Muscle of arm (tissue), 12 donors: ENCODE results near the gene PPARG. TPM values are rescaled to one million over a fixed set of nuclear protein-coding genes. Genes with fewer than 3 reads are reported as not detected.

Experiments used
- DNase-seq: peaks from one replicate; pipeline ENCODE4 v3.0.0-alpha.2; 2013
- polyA plus RNA-seq, 12 donors: library from polyadenylated mRNA; unstranded; fragments of 120-200 nt; gene quantifications; one replicate each; pipeline ENCODE4 v1.2.1, GENCODE V29; 2013; ENCODE audit not compliant: insufficient read length in 12 of 12

PPARG gene
- polyA plus RNA-seq, 12 donors, result 2.6 to 20.3 (median 4.5) TPM; not detected in 1

GRCh38 chr3:12308517-12308916 lies 19.6 kb downstream of the PPARG start:
- no peak for DNase-seq

GRCh38 chr3:12309716-12310115 lies 20.8 kb downstream of the PPARG start:
- DNase-seq, result no peak

GRCh38 chr3:12312010-12312409 lies 23.1 kb downstream of the PPARG start:
- no peak for DNase-seq

DNA sequence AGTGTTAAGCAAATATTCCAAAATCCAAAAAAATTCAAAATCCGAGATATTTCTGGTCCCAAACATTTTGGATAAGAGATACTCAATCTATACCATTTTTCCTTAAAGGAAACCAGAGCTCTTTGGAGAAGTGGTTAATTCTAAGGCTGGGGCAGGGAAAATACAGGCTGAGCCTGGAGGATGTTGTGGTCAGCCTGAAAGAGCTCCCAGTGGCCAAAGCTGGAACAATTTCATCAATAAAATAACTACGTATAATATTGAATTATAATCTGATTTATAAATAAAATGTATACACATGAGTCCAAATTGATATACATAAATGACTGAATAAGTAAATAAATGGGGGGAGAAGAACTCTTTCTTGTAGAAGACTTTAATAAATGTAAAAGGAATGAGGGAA lies 24.6 kb downstream of the PPARG start:
- no peak for DNase-seq

GRCh38 chr3:12316253-12316652 lies 27.4 kb downstream of the PPARG start:
- DNase-seq, result no peak

DNA sequence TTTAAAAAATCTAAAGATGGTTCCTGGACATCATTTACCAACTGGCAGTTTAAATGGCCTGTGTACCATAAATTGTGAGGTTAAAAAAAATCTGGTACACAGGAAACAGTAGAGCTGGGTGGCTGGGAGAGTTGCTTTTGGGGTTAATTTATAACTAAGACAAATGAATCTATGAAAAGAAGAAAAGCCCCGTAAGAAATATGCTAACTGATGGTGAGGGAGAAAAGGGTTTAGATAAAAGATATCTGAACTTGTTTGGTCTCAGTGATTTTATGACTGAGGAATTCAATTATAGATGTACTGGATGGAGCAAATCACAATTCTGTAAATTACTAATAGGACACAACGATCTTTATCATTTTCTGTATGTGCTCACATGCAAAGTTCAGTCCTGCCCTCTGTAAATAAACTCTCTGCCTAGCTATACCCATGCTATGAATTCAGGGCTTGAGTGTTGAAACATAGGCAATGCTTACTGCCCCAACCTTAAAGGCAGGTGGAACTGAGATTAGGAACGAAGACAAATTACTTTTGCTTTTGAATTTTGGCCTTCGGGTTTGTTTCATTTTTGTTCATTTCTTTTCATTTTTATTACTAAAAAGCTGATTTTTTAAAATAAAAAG lies 28.0 kb downstream of the PPARG start:
- no peak for DNase-seq

DNA sequence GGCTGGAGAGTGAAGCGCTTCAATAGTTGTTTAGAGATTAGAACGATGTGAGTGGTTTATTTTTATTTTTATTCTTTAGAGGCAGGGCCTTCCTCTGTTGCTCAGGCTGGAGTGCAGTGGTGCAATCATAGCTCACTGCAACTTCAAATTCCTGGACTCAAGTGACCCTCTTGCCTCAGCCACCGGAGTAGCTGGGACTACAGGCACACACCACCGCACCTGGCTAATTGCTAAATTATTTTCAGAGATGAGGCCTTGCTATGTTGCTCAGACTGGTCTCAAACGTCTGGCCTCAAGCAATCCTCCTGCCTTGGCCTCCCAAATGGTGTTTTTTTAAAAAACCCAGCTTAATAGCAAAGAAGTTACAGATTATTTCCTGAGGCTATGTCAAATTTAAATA lies 29.0 kb downstream of the PPARG start:
- DNase-seq, result no peak

DNA sequence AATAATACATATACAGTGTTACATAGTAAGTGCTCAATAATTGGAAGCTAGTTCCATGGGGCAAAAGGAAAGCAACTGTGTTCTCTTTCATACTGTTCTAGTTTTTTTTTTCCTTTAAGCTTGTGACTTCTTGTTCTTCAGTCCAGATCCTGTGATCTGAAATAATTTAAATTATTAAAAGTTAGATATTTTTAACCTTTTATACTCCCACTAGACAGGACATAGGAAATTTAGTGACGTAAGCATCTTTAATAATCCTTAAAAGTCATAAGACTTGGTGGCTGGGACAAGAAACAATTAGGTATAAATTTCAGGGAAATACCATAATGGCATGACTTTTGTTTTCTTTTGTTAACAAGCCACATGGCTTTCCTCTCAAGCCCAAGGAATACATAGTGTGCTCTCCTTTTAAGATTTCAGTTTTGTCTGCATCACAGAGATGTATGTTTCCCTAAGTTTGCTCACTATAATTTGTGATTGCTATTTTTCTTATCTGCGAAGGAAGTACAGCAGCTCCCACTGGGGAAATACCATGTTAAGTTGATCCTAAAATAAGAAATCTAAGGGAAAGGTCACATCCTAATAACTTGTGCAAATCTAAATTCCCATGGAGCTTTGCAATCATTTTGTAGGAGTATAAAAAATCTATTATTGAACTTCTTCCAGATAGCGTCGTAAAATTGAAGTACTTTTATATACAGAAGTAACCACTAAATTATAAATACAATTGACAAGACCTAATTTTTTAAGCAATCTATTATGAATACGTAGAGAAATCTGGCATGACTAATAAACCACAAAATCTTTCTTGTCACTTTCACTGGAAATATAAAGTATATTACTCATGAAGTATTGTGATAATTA lies 30.1 kb downstream of the PPARG start:
- no peak for DNase-seq

DNA sequence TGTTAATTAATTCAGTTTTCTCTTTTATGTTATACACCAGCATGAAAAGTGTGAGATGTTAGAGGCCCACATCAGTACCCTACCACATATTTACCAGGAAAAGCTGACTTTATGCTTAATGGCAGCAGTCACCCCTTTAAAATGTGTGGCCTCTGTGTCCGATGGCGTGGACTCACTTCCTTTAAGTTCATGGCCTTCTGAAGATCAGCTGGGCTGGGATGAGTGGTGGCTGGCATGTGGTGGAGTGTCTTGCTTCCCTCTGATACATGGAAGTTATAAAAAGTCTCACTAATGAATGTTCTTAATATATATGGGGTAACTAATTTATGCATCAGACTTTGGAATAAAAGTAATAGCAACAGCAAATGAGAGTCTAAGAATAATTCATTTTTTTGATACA lies 32.1 kb downstream of the PPARG start:
- no peak for DNase-seq

DNA sequence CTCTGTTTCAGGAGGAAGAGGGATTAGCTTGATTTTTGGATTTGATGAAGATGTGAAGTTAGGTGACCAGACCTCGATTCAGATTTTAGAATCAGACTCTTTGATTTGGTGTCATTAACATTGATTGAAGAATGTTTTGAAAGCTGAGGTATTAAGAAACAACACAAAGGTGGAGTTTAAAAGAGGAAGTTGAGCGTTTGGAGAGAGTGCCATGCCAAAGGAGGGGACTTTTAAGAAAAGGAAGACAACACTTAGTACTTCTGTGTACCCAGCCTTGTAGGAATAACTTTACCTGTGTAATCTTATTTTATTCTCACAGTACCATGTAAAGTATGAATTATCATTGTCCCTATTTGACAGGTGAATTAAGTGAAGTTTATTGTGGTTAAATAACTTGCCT lies 34.4 kb downstream of the PPARG start:
- DNase-seq, result no peak

DNA sequence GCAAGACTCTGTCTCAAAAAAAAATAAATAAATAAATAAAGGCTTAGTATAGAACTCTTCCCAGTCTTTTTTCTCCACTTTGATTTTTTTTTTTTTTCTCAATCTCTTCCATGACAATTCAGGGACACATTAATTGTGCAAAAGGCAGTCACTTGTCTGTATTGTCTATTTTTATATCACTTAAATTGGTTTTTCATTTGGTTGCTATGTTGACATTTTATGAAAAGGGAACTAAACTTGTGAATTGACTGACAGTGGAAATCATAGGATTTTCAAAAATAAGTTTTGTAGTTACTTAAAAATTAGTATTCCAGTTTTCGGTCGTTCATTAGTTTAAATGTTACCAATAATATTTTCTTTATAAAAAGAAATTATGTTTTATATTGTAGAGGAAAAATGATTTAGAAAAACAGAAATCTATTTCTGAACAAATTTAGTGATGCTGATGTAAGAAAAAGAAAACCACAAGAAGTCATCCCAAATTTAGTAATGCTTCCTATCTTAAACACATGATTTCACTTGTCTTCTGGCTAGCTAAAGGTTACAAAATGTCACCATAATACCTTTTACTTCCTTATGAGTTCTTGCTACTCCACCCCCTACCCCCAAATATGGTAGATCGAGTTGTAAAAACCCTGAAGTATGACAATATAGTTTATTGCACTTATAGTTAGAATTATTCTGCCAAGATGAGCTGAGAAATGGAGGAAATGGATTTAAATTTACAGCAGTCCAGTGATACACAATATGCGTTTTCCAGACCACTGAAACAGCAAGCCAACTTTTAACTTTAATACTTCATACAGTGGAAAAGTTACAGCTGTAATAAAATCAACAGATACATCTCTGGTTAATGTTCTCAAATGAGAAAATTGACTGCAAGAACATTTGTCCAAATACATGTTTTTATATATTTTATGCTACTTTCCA lies 37.0 kb downstream of the PPARG start:
- DNase-seq, result peak; percentile 25

- DNase-seq, result no peak
Observed at GRCh38 chr3:12327021-12327420, 38.2 kb downstream of the PPARG start.

- no peak for DNase-seq
Observed at GRCh38 chr3:12328132-12328836, 39.4 kb downstream of the PPARG start.

- no peak for DNase-seq
Observed at GRCh38 chr3:12328837-12329462, 40.1 kb downstream of the PPARG start.

GRCh38 chr3:12334786-12335185 lies 45.9 kb downstream of the PPARG start:
- no peak for DNase-seq

- DNase-seq, result no peak
Observed at GRCh38 chr3:12335421-12335820, 46.6 kb downstream of the PPARG start.

GRCh38 chr3:12336099-12336498 lies 47.2 kb downstream of the PPARG start:
- no peak for DNase-seq

DNA sequence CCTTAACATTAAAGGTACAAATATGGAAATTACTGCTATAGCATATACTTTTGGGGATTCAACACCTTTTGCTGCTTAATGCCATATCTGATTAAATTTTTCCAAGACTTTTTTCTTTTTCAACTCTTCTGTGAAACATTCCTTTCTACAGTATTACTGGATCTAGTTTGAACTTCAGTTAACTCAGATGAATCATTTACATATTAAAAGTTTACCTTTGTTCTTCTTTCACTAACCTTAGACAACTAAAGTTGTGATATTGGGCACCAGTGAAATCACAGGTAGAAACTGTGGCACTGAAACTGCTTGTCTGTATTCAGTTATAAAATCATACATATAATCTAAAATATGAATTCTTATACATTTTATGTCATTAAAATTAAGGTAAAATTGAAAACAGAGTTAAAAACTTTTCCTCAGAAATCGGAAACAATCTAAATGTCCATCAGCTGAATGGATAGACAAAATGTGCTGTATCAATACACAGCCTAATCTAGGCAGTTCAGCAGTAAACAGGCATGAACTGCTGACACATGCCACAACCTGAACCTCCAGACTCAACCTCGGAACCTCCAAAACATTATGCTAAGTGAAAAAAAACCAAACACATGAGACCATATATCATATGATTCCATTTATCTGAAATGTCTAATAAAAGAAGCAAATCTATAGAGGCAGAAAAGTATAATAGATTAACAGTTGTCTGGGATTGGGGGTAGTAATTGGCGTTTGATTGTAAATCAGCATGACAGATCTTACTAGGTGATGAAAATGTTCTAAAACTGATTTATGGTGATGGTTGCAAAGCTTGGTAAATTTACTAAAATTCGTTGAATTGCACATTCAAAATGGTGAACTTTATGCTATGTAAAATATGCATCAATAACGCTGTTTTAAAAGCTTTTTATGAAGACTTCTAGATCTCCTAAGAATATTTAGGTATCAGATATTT lies 50.0 kb downstream of the PPARG start:
- DNase-seq, result no peak

DNA sequence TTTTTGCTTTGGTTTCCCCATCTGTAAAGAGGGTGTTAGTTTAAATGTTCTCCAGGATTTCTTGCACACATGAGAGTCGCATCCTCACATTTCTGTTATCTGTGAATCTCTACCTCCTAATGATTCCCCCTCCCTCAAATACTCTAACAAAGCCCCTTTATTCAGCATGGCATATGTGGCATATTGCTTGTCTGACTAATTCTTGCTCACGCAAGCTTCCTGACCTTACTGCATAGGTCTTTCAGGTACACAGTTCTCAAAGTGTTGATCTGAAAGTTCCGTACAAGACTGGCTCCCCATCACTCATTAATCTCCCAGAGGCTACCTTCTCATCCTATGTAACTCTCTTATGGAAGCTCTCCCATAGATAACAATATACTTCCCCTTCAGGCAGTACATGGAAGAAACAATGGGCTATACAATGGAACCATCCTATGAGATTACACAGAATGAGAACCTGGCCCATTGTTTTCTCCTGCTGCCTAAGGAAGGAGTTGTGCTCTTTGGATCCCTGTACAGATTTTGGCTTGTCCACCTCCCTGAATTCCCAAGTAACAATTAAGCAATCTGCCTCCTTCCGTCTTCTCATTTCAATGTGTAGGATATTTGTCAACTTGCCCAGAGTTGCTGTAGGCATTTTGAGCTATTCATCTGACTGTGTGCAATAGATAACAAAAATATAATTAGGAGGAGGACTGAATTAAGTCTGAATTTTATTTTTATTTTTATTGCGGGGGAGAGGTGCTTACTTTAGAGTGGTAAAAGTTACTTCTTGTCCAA lies 51.0 kb downstream of the PPARG start:
- no peak for DNase-seq
